HL-60 (cell line): ENCODE data around the gene NEUROG1.

ENCODE experiments used
- DNase-seq, 2 experiments: peaks; one replicate each; pipeline ENCODE4 v3.0.0-alpha.2; 2010 to 2020; ENCODE audit warnings: low read depth in 1 of 2, low spot score in 1 of 2
- H3K27ac ChIP-seq: fragments of 250-450 bp; sonication (Bioruptor Pico); replicated peaks from 2 replicates; pipeline ENCODE4 v1.5.1; 2020; ENCODE audit warnings: mild to moderate bottlenecking, moderate library complexity
- H3K27me3 ChIP-seq: fragments of 250-450 bp; sonication (Bioruptor Pico); 2 replicates; pipeline ENCODE4 v1.5.1; 2021; ENCODE audit warnings: mild to moderate bottlenecking, moderate library complexity; ENCODE audit not compliant: insufficient read depth, poor library complexity, severe bottlenecking
- H3K4me3 ChIP-seq: replicated peaks from 2 replicates; pipeline ENCODE4 v1.5.1; 2011; ENCODE audit warnings: mild to moderate bottlenecking, control low read depth, low read length; ENCODE audit not compliant: insufficient read depth
- CTCF ChIP-seq: IDR thresholded peaks from one replicate; pipeline ENCODE4 v1.5.1; 2011; ENCODE audit warnings: low read length, control low read depth, inconsistent platforms; ENCODE audit not compliant: insufficient read depth
- GABPA ChIP-seq: IDR thresholded peaks from 2 replicates; pipeline ENCODE4 v1.6.1; 2012; ENCODE audit warnings: low read depth
- POLR2AphosphoS5 ChIP-seq: IDR thresholded peaks from 2 replicates; pipeline ENCODE4 v1.6.1; 2012; ENCODE audit warnings: low read depth
- REST ChIP-seq: IDR thresholded peaks from 2 replicates; pipeline ENCODE4 v1.6.1; 2012; ENCODE audit warnings: low read depth; ENCODE audit not compliant: insufficient replicate concordance
- SPI1 ChIP-seq: IDR thresholded peaks from 2 replicates; pipeline ENCODE4 v1.6.1; 2012; ENCODE audit warnings: low read depth, mild to moderate bottlenecking, borderline replicate concordance

NEUROG1 gene

GRCh38 chr5:135547590-135548254 lies 12.0 kb upstream of the NEUROG1 start:
- H3K4me3 ChIP-seq, result no peak overlapping the region
- H3K27me3 ChIP-seq, result peaks cover 5% of the 10 kb centered on the region
- DNase-seq, result no peak
- no peak overlapping the region for H3K27ac ChIP-seq
- TF ChIP-seq SPI1, result no peak
- TF ChIP-seq POLR2AphosphoS5, result no peak
- no peak for TF ChIP-seq REST
- no peak for TF ChIP-seq CTCF
- no peak for TF ChIP-seq GABPA

- no peak overlapping the region for H3K27ac ChIP-seq
- TF ChIP-seq GABPA, result no peak
- TF ChIP-seq SPI1, result no peak
- TF ChIP-seq POLR2AphosphoS5, result no peak
- TF ChIP-seq REST, result no peak
- no peak for TF ChIP-seq CTCF
- peaks cover 5% of the 10 kb centered on the region for H3K27me3 ChIP-seq
- H3K4me3 ChIP-seq, result no peak overlapping the region
- DNase-seq, result no peak
Observed at GRCh38 chr5:135546912-135547311, 11.1 kb upstream of the NEUROG1 start.

- DNase-seq, result no peak
- TF ChIP-seq GABPA (no peak), CTCF (no peak), REST (no peak)
- Histone ChIP-seq H3K27me3 (peaks cover 5% of the 10 kb centered on the region), H3K4me3 (no peak overlapping the region), H3K27ac (no peak overlapping the region)
Observed at GRCh38 chr5:135546101-135546500, 10.3 kb upstream of the NEUROG1 start.
